Kidney (tissue), 22 donors: Measurements from ENCODE around the gene KRT33B. TPM values are rescaled to one million over a fixed set of nuclear protein-coding genes. Genes with fewer than 3 reads are reported as not detected.

Source experiments
- DNase-seq, 5 donors: peaks; one replicate each; pipeline ENCODE4 v3.0.0-alpha.2; 2013 to 2020
- FAIRE-seq: peaks from 2 replicates; lab custom pipeline; 2012; peaks lifted over from hg19 to GRCh38; lab: Jason Lieb, UNC
- H3K27ac ChIP-seq, 2 donors: one replicate each; pipeline ENCODE4 v1.7.0; 2013; ENCODE audit warnings: low read depth in 2 of 2, low read length in 2 of 2, inconsistent platforms in 1 of 2
- H3K27me3 ChIP-seq: one replicate; pipeline ENCODE4 v1.7.1; 2013; ENCODE audit warnings: low read length, inconsistent platforms; ENCODE audit not compliant: control insufficient read depth, insufficient read depth
- H3K36me3 ChIP-seq, 3 donors: one replicate each; pipeline versions ENCODE4 v1.7.0 to v1.7.1; 2013; ENCODE audit warnings: low read length in 3 of 3, control low read depth in 1 of 3, inconsistent platforms in 1 of 3; ENCODE audit not compliant: insufficient read depth in 3 of 3, control insufficient read depth in 2 of 3
- H3K4me1 ChIP-seq, 3 donors: one replicate each; pipeline versions ENCODE4 v1.7.0 to v1.7.1; 2013; ENCODE audit warnings: low read length in 3 of 3, inconsistent platforms in 1 of 3, low read depth in 1 of 3; ENCODE audit not compliant: control insufficient read depth in 2 of 3, insufficient read depth in 2 of 3
- H3K4me3 ChIP-seq, 3 donors: one replicate each; pipeline versions ENCODE4 v1.7.0 to v1.8.1; 2013; ENCODE audit warnings: low read length in 3 of 3, control low read depth in 1 of 3, inconsistent platforms in 1 of 3
- H3K9ac ChIP-seq, 3 donors: one replicate each; pipeline versions ENCODE4 v1.7.0 to v1.7.1; 2013; ENCODE audit warnings: low read length in 3 of 3, control low read depth in 1 of 3, inconsistent platforms in 1 of 3
- H3K9me3 ChIP-seq, 3 donors: one replicate each; pipeline versions ENCODE4 v1.7.0 to v1.7.1; 2013; ENCODE audit warnings: low read length in 3 of 3, control low read depth in 1 of 3, inconsistent platforms in 1 of 3; ENCODE audit not compliant: control insufficient read depth in 2 of 3, insufficient read depth in 1 of 3
- intact Hi-C: fragments of 100-400 bp; cut with DNase I; formaldehyde crosslinking; loops from one replicate; pipeline ENCODE4 v1.11.1; 2022
- long read RNA-seq, 10 donors: library from polyadenylated mRNA in 1 of 10; unstranded in 1 of 10; transcript quantifications; one replicate each; pipeline ENCODE4 v2.0.0 and lab custom pipeline, GENCODE V29; 2021 to 2026
- polyA plus RNA-seq: library from polyadenylated mRNA; stranded (reverse); fragments of 350-450 nt; fragmentation: Illumina TruSeq; extraction: RNeasy Lipid Tissue Mini Kit (QIAGEN cat#74804); gene quantifications from one replicate; pipeline ENCODE4 v1.2.3, GENCODE V29; 2014; ENCODE audit warnings: low read depth, low replicate concordance; ENCODE audit not compliant: insufficient read depth
- total RNA-seq: library from RNA; stranded (reverse); fragmentation: NEBNext Ultra II Directional; extraction: Animal tissue kit (Norgen Biotek cat#: 25700); gene quantifications from one replicate; pipeline ENCODE4 v1.2.1, GENCODE V29; 2021
- TF ChIP-seq, protein P1 (sequence below): IDR thresholded peaks from 3 replicates; pipeline ENCODE4 v1.5.1; 2012; ENCODE audit warnings: mild to moderate bottlenecking, moderate library complexity, borderline replicate concordance; ENCODE audit not compliant: insufficient read depth; ENCODE audit errors: extremely low read depth
- donor health status: control.
- donor health status: control.
- donor health status: control.
- donor health status: control.
- donor health status: control.
- donor health status: DM: yes; HTN: yes; CAD: no.
- donor health status: Normal renal cell carcinoma (clear cell type).

Gene KRT33B
- total RNA-seq (not detected), polyA plus RNA-seq (not detected)
- long read RNA-seq, donor 1 = 0 reads
- long read RNA-seq, donor 2 = 0 reads
- long read RNA-seq, donor 3 = 0 reads
- long read RNA-seq, donor 4 = 0 reads
- long read RNA-seq, donor 5 = 0 reads
- long read RNA-seq, donor 6 = 0 reads
- long read RNA-seq, donor 7 = 0 reads
- long read RNA-seq, donor 8 = 0 reads
- long read RNA-seq, donor 9 = 0 reads
- long read RNA-seq, donor 10 = 0 reads

DNA sequence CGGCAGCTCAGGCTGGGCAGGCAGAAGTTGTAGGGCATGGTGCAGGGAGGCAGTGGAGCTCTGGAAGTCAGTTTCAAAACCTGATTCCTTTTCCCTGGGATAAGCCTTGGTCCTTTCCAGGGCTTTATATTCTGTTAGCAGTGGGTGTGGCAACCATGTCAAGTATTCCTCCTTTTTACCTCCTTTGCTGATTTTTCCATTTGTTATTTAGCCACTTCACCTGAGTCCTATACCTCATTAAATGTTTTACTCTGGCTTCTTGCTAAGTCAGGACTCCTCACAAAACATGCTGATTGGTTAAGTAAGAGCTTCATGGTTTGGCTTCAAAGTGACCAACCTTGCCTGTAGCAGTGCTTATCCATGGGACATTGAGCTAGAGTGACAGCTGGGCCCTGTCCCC is at the start of gene KRT33B:
TSS of gene KRT33B (minus strand) at position 101 of the 400 bp plus-strand sequence. CDS start at position 38, 63 bp downstream.
- no peak within 1 kb of the TSS for H3K9ac ChIP-seq
- TF ChIP-seq, protein P1, sequence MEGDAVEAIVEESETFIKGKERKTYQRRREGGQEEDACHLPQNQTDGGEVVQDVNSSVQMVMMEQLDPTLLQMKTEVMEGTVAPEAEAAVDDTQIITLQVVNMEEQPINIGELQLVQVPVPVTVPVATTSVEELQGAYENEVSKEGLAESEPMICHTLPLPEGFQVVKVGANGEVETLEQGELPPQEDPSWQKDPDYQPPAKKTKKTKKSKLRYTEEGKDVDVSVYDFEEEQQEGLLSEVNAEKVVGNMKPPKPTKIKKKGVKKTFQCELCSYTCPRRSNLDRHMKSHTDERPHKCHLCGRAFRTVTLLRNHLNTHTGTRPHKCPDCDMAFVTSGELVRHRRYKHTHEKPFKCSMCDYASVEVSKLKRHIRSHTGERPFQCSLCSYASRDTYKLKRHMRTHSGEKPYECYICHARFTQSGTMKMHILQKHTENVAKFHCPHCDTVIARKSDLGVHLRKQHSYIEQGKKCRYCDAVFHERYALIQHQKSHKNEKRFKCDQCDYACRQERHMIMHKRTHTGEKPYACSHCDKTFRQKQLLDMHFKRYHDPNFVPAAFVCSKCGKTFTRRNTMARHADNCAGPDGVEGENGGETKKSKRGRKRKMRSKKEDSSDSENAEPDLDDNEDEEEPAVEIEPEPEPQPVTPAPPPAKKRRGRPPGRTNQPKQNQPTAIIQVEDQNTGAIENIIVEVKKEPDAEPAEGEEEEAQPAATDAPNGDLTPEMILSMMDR = no peak
- no peaks in the 10 kb centered on the region for H3K4me1 ChIP-seq
- no peaks in the 10 kb centered on the region for H3K27me3 ChIP-seq
- DNase-seq (no peak), FAIRE-seq (no peak)
- H3K9me3 ChIP-seq = no peaks in the 10 kb centered on the region
- H3K27ac ChIP-seq = no peak within 1 kb of the TSS
- H3K4me3 ChIP-seq = no peak within 1 kb of the TSS
- intact Hi-C loops = no loop called here
- H3K36me3 ChIP-seq = no peaks in the 10 kb centered on the region

DNA sequence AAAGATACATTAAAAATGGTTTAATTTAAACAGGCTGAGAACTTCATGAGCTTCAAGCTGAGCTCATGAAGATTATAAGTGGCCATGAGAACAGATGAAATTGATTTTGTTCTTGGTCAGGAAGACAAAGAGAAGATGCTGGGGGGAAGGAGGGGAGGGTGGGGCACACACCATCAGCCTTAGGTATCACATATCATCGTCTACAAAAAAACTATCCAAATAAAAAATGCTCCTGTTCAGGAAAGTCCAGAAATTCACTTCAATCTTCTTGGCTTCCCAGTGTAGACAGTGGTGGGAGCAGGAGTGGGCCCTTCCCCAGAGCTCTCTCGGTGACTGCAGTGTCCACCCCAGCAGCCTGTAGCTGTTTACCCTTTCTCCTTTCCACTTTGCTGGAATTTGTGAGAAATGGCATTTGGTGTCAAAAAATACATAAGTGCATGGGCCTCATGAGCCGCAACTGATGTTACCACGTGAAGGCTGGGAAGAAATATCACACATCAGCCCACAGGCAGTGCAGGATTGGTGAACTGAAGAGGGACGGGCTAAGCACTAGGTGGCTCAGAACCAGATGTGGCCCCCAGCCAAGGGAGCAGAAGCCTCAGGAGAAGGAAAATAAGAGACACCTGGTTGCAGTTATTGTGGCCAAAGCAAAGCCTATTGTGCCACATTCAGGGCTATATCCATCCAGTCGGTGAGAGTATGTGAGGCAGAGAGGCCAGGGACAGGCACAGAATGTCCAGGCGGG is 48.7 kb upstream of the KRT33B start:
- intact Hi-C loops = no loop called here
- no peak overlapping the region for H3K27ac ChIP-seq
- H3K27me3 ChIP-seq = no peaks in the 10 kb centered on the region

DNA sequence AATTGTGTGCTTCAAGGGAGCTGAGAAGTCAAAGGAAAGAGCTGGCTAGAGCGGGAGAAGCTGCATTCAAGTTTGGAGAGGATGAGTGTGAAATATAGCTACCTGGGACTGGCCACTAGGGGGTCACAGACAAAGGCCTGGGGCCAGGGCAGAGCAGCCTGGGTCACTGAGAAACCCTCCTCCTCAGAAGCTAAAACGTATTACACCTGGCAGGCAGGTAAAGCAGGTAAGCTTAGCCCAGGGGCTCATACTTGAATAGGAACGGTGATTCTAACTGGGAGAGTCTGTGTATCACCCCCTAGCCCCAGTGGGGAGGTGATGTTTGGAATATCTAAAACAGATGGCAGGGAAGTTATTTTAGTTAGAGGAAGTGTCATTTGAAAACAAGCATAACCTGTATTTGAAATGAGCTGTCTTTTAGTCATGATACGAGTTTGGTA is 48.0 kb upstream of the KRT33B start:
- H3K36me3 ChIP-seq = no peaks in the 10 kb centered on the region
- peaks cover 2 to 16% (median 8%) of the 10 kb centered on the region in 3 donors for H3K4me1 ChIP-seq
- intact Hi-C loops = no loop called here
- no peak for DNase-seq
- TF ChIP-seq, protein P1 = no peak
- H3K9ac ChIP-seq = no peak overlapping the region
- no peaks in the 10 kb centered on the region for H3K9me3 ChIP-seq
- no peak overlapping the region for H3K27ac ChIP-seq
- H3K27me3 ChIP-seq = no peaks in the 10 kb centered on the region
- no peak for FAIRE-seq
- H3K4me3 ChIP-seq = no peak overlapping the region

More for the DNA sequence above, 48.7 kb upstream of the KRT33B start:
- Histone ChIP-seq H3K4me1 (peaks cover 2 to 16% (median 8%) of the 10 kb centered on the region in 3 donors), H3K36me3 (no peaks in the 10 kb centered on the region), H3K9ac (no peak overlapping the region), H3K9me3 (no peaks in the 10 kb centered on the region), H3K4me3 (no peak overlapping the region)
- DNase-seq = no peak
- FAIRE-seq = no peak
- TF ChIP-seq, protein P1 = no peak
